ENCODE results near the gene ASIC4. TPM values are rescaled to one million over a fixed set of nuclear protein-coding genes. Genes with fewer than 3 reads are reported as not detected.

ASIC4 gene
- total and polyA plus RNA-seq, 2 of the 4 experiments (the other 2 are of a cell fraction), result 0.10 TPM; not detected in 1

DNA sequence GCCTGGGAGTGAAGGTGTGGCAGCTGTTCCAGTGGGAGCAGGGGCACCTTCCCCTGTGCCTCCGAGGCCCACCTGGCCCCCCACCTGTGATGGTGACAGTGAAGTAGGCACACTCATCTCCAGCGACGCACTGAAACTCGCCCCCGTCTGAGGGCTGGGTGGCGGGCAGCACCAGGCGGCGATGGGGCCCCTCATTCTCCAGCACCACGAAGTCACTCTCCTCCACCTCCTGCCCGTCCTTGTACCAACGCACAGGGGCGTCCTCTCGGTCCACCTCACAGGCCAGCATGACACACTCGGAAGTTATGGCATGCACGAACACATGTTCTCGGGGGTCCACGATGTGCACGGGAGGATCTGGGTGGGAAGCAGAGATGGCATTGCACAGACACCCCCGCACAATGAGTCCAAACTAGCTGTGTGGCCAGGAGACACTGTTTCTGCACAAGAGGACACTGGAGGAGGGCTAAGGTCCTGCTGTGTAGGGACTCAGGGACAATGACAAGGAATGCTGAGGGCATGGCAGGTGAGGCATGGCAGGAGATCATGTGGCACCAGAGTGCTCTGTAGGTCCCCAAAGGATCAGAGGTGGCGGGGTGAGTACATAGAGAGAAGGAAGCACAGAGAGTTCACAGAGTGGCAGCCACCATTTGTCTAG lies 49.1 kb downstream of the ASIC4 start:
- dilution Hi-C loops (cut with HindIII; ENCODE audit: low sequenced_read_pairs, unreplicated experiment) (no loop called here), in situ Hi-C loops (cut with MboI; ENCODE audit: low sequenced_read_pairs) (no loop called here), intact Hi-C loops (cut with micrococcal nuclease) (no loop called here)
- Histone ChIP-seq H4K8ac (ENCODE audit: low read depth in 2 of 2, low read length in 2 of 2) (no peak overlapping the region), H3K14ac (replicated peaks; ENCODE audit: low read depth, low read length) (no peak overlapping the region), H2BK20ac (ENCODE audit: low read depth, low read length) (no peak overlapping the region), H3K27me3 (ENCODE audit: control insufficient read depth, insufficient read depth, low read length) (no peaks in the 10 kb centered on the region), H3K4me2 (ENCODE audit: low read depth, low read length) (no peak overlapping the region), H3K9me3 (ENCODE audit: control insufficient read depth, insufficient read depth, low read length) (no peaks in the 10 kb centered on the region), H3K27ac (ENCODE audit: insufficient read depth, low read length) (no peak overlapping the region), H2BK15ac (ENCODE audit: low read depth, low read length) (no peak overlapping the region), H2AFZ (replicated peaks; ENCODE audit: low read length, poor library complexity) (no peak overlapping the region), H3K79me1 (ENCODE audit: low read depth in 1 of 2, low read length in 2 of 2) (peaks cover 0 to 6% of the 10 kb centered on the region in 2 experiments; a peak in 1 of 4 replicates), H2AK5ac (ENCODE audit: low read depth, low read length) (no peak overlapping the region), H2BK120ac (ENCODE audit: low read depth, low read length) (no peak overlapping the region), H3K4me1 (ENCODE audit: control insufficient read depth, insufficient read depth, low read length) (peaks cover 2% of the 10 kb centered on the region; the same call in 1 of the 2 replicates), H4K91ac (ENCODE audit: insufficient read depth, low read depth, low read length) (no peak overlapping the region), H3K4me3 (ENCODE audit: insufficient read depth, low read depth, low read length) (no peak overlapping the region), H3K56ac (ENCODE audit: extremely low read depth, insufficient read depth, low read length) (no peak overlapping the region), H3K9ac (ENCODE audit: low read depth, low read length) (no peak overlapping the region), H3K4ac (ENCODE audit: low read depth, low read length) (no peak overlapping the region), H4K20me1 (ENCODE audit: insufficient read depth, low read length) (peaks cover 11% of the 10 kb centered on the region; the same call in 1 of the 2 replicates), H3K9me1 (ENCODE audit: insufficient read depth, low read length) (peaks cover 6% of the 10 kb centered on the region; the same call in 1 of the 2 replicates), H3K36me3 (ENCODE audit: control insufficient read depth, insufficient read depth, low read length) (peaks cover 24% of the 10 kb centered on the region), H4K5ac (ENCODE audit: low read depth, low read length) (no peak overlapping the region), H2AK9ac (replicated peaks; ENCODE audit: low read depth, low read length, poor library complexity) (no peak overlapping the region), H3K18ac (ENCODE audit: low read depth, low read length) (no peak overlapping the region), H3K23ac (ENCODE audit: low read depth, low read length) (no peak overlapping the region), H2BK5ac (ENCODE audit: low read depth, low read length, poor library complexity, severe bottlenecking) (no peak overlapping the region)
- 93% methylated on average over 9 of the region's 20 CpGs; no CpG with 5 or more reads in 1 of the 2 experiments for WGBS, 2 experiments (ENCODE audit: extremely low coverage in 2 of 2, insufficient read length in 1 of 2)
- ATAC-seq (ENCODE audit: low read depth) (no peak), DNase-seq (no peak)
- no TSS peak for BruUV-seq (replicated peaks)
- TF ChIP-seq NFE2L2 (IDR thresholded peaks at IDR 0.05; ENCODE audit: low read depth, low read length), result no peak
- TF ChIP-seq MXI1 (IDR thresholded peaks at IDR 0.05; ENCODE audit: borderline replicate concordance, low read depth, low read length), result no peak
- TF ChIP-seq CHD1 (IDR thresholded peaks at IDR 0.05; ENCODE audit: low read depth, low read length), result no peak
- no peak for TF ChIP-seq RCOR1 (IDR thresholded peaks at IDR 0.05; ENCODE audit: insufficient replicate concordance, low read length)
- no peak for TF ChIP-seq SMC3 (IDR thresholded peaks at IDR 0.05; ENCODE audit: low read depth, low read length)
- no peak for TF ChIP-seq CEBPB (IDR thresholded peaks at IDR 0.05; ENCODE audit: low read depth, low read length)
- TF ChIP-seq POLR2A (IDR thresholded peaks at IDR 0.05; ENCODE audit: low read depth, low read length), result no peak
- TF ChIP-seq, protein P1, sequence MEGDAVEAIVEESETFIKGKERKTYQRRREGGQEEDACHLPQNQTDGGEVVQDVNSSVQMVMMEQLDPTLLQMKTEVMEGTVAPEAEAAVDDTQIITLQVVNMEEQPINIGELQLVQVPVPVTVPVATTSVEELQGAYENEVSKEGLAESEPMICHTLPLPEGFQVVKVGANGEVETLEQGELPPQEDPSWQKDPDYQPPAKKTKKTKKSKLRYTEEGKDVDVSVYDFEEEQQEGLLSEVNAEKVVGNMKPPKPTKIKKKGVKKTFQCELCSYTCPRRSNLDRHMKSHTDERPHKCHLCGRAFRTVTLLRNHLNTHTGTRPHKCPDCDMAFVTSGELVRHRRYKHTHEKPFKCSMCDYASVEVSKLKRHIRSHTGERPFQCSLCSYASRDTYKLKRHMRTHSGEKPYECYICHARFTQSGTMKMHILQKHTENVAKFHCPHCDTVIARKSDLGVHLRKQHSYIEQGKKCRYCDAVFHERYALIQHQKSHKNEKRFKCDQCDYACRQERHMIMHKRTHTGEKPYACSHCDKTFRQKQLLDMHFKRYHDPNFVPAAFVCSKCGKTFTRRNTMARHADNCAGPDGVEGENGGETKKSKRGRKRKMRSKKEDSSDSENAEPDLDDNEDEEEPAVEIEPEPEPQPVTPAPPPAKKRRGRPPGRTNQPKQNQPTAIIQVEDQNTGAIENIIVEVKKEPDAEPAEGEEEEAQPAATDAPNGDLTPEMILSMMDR (conservative IDR thresholded peaks at IDR 0.05; ENCODE audit: low read depth, low read length), result no peak
- no peak for TF ChIP-seq RFX5 (IDR thresholded peaks at IDR 0.05; ENCODE audit: low read depth, low read length)
- TF ChIP-seq ELK1 (IDR thresholded peaks at IDR 0.05; ENCODE audit: borderline replicate concordance, low read depth, low read length), result no peak
- TF ChIP-seq RAD21 (IDR thresholded peaks at IDR 0.05; ENCODE audit: low read length), result no peak
- no peak for TF ChIP-seq MAZ (IDR thresholded peaks at IDR 0.05; ENCODE audit: borderline replicate concordance, low read depth, low read length)
- no peak for TF ChIP-seq MAFK (IDR thresholded peaks at IDR 0.05; ENCODE audit: low read depth, low read length)
- no peak for TF ChIP-seq FOS (IDR thresholded peaks at IDR 0.05; ENCODE audit: low read depth, low read length)
- TF ChIP-seq, protein P2, sequence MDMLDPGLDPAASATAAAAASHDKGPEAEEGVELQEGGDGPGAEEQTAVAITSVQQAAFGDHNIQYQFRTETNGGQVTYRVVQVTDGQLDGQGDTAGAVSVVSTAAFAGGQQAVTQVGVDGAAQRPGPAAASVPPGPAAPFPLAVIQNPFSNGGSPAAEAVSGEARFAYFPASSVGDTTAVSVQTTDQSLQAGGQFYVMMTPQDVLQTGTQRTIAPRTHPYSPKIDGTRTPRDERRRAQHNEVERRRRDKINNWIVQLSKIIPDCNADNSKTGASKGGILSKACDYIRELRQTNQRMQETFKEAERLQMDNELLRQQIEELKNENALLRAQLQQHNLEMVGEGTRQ (IDR thresholded peaks at IDR 0.05; ENCODE audit: low read depth, low read length), result no peak
- TF ChIP-seq BHLHE40 (IDR thresholded peaks at IDR 0.05; ENCODE audit: low read depth, low read length), result no peak
- ChIA-PET POLR2A (ENCODE audit: unreplicated experiment) (no interaction called here), CTCF (no interaction called here)
